Measurements from ENCODE around the gene GRK5.

Gene GRK5

GRCh38 chr10:119191881-119192280 is 15.5 kb upstream of the GRK5 start:
- intact Hi-C loops (cut with DNase I): no loop called here
- DNase-seq: no peak

DNA sequence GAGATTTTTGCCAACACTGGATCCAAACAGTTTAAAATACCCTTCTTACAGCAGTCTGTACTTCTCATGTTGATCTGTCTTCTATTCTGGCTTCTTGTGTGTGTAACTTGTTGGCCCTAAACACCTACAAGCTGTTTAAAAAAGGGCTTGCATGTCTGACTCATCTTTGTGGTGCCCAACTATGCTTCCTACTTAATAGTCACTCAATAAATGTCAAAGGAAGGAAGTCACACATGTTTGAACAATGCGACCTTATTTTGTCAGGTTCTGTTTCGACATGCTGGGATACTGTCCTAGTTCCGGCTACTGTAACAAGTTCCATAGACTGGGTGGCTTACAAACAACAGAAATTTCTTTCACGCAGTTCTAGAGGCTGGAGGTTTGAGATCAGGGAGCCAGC is 9.4 kb upstream of the GRK5 start:
- intact Hi-C loops (cut with DNase I): loop anchor here (2.0 kb wide), 2 partner anchors 219 to 247 kb away; no protein-coding TSS in a partner anchor
- DNase-seq: no peak

GRCh38 chr10:119198438-119198837 is 8.9 kb upstream of the GRK5 start:
- DNase-seq: peak in 2 of 10 donors; percentile 10 to 33
- intact Hi-C loops (cut with DNase I): loop anchor here (2.0 kb wide), 2 partner anchors 218 to 246 kb away; no protein-coding TSS in a partner anchor

- peak in 9 of 10 donors; percentile 40 to 94 (median 64) for DNase-seq
Observed at GRCh38 chr10:119199231-119199992, 8.0 kb upstream of the GRK5 start.

DNA sequence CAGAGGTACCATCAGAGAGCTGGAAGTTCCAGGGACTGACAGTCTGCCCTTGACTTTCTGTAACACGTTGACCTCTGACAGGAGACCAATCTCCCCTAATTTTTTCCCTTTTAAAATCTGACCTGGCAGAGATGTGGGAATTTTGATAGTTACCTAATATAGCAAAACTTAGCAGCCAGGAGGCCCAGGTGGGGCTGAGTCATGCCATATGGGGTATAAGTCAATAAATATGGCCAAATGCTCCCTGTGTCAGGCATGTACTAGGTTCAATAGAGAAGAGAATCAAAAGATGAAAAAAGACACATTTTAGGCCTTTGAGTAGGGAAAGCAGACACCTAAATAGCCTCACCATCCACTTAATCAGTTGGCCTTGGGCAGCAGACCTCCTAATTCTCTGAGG is 6.1 kb upstream of the GRK5 start:
- DNase-seq: no peak
- intact Hi-C loops (cut with DNase I): no loop called here

More at GRCh38 chr10:119199231-119199992, 8.0 kb upstream of the GRK5 start:
- intact Hi-C loops (cut with DNase I): loop anchor here (2.0 kb wide), 2 partner anchors 217 to 245 kb away; no protein-coding TSS in a partner anchor

- intact Hi-C loops (cut with DNase I): no loop called here
- DNase-seq: no peak
Observed at GRCh38 chr10:119203006-119203405, 4.4 kb upstream of the GRK5 start.

DNA sequence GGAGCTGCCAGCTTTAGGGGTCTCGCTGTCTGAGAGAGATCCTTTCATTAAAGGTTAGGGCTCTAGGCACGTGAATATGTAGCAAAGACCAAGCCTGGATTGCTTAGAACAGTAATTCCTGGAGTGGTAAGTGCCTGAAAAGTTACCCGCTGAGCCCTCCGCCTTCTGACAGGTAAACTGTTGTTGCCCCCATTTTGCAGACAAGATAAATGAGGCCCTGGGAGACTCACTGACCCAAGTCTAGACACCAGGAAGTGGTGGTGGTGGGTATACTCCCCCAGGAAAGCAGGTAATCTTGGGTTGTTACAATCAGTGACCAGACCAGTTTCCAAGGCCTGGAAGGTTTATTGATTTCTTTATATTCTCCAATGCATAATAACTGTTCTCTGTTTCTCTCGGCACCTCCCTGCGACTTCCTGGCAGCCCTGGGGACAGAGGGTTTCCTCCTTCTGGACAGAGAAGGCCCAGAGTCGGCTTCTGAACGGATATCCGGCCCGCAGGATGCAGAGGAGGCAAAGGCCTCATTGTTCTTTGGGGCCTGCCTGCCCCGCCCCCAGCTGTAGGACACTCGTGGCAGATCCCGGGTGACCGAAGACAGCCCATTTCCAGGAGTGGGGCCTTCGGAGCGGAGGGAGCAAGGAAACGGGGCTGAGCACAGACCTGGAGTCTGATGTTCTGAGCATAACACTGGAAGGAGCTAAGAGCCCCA is 1.3 kb upstream of the GRK5 start:
- peak in 8 of 10 donors; percentile 20 to 90 (median 44) for DNase-seq
- intact Hi-C loops (cut with DNase I): loop anchor here (2.0 to 5.0 kb wide), 2 partner anchors 39 to 239 kb away; partner anchors contain the start of gene SFXN4

- peak; percentile 38 to 94 (median 48) for DNase-seq
- intact Hi-C loops (cut with DNase I): loop anchor here (2.0 to 5.0 kb wide), 2 partner anchors 39 to 238 kb away; partner anchors contain the start of gene SFXN4
Observed at GRCh38 chr10:119206603-119207365, 587 bp upstream of the GRK5 start.

DNA sequence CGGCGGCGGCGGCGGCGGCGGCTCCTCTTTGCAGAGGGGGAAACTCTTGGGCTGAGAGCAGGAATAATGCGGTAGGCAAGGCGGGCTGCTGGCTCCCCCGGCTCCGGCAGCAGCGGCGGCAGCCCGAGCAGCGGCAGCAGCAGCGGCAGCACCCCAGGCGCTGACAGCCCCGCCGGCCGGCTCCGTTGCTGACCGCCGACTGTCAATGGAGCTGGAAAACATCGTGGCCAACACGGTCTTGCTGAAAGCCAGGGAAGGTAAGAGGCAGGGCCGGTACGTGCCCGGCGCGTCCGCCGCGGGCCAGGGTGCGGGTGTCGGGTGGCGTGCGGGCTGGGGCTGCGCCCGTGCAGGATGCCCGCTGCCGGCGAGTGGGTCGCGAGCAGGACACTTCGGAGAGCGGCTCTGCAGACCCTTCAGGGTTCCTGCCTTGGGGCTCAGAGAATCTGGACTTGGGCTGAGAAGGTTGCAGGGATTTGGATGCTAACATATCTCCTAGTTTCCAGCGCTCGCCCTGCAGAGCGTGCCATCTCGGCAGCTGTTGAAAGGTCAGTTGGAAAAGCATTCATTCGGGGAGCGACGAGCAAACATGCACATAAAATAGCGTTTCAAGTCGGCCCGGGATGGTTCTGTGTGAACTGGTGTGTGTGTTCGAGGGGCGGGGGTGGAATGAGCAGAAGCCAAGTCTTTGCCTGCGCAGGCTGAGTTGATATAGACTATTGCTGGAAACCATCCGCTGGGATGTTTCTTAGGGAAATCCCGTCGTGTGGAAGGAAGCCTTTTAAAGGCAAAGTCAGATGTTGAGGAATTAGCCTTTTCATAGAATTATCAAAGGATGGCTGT is 562 bp downstream of the GRK5 start:
- intact Hi-C loops (cut with DNase I): loop anchor here (2.0 to 5.0 kb wide), 2 partner anchors 41 to 237 kb away; partner anchors contain the start of gene SFXN4
- peak in 9 of 10 donors; percentile 23 to 93 (median 36) for DNase-seq

GRCh38 chr10:119208553-119208940 is 1.2 kb downstream of the GRK5 start:
- no peak for DNase-seq
- intact Hi-C loops (cut with DNase I): loop anchor here (5.0 kb wide), 1 partner anchor 41 kb away; the partner anchor contains the start of gene SFXN4

GRCh38 chr10:119209035-119209735 is 1.8 kb downstream of the GRK5 start:
- DNase-seq: peak in 9 of 10 donors; percentile 22 to 92 (median 65)
- intact Hi-C loops (cut with DNase I): loop anchor here (5.0 kb wide), 1 partner anchor 42 kb away; the partner anchor contains the start of gene SFXN4

DNA sequence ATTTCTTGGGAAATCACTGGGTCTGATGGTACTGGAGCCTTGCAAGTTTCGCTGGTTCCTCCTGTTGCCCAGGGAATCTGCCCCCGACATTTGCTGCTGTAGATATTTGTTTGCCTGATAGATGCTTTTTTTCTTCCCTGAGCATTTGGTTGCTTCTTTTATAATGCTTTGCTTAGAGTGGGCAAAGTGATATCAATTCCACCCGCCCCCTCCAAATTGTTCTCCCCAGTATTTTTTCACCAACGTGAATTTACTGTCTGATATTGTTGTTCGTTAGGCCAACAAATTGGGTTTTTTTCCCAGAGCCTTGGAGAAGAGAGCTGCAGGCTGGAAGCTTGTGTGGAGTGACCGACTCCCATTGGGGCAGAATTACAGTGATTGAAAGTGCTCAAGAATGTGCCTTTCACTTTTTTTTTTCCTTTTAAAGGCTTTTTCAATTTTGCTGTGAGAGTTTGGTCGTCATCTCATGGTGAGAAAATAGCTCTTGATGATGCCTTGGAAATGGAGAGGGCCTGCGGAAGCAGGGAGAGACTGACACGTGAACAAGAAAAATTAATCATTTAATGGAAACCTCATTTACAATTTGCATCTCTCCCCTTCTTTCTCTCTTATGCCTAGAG is 2.5 kb downstream of the GRK5 start:
- intact Hi-C loops (cut with DNase I): loop anchor here (5.0 kb wide), 1 partner anchor 43 kb away; the partner anchor contains the start of gene SFXN4
- DNase-seq: no peak

DNA sequence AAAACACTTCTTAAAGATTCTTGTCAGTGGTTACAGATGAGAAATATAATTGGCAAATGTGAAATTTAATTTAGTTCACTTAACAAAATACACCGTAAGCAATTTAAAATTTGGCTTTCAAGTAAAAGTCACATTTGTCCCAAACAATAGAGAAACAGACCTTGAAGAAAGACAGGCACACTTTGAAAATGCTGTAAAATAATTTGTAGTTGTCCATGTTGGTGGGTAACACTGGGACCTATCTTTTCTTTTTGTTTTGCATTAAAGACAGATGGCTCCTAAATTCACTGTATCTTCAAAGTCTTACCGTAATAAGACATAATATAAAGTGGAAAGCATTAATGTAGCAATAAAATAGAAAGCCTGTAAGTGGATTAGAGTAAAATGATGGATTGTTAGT is 3.3 kb downstream of the GRK5 start:
- no peak for DNase-seq
- intact Hi-C loops (cut with DNase I): no loop called here

DNA sequence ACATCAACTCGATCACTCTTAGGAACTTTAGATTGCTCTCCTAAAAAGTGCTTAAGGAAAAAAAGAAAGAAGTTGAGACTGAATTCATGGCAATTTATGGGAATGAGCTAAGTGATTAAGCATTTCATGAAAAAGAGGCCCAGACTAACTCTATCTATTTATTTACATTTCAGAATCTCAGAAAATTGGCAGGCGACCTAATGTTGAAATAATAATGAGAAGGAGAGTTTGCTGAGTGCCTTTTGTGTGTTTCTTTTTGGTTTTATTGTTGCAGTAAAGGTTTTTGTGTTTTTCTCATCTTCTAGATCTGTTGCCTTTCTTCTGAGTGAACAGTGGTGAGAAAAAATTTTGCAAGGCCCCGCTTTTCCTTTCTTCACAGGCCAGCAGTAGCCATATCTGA is 3.8 kb downstream of the GRK5 start:
- DNase-seq: no peak
- intact Hi-C loops (cut with DNase I): no loop called here

DNA sequence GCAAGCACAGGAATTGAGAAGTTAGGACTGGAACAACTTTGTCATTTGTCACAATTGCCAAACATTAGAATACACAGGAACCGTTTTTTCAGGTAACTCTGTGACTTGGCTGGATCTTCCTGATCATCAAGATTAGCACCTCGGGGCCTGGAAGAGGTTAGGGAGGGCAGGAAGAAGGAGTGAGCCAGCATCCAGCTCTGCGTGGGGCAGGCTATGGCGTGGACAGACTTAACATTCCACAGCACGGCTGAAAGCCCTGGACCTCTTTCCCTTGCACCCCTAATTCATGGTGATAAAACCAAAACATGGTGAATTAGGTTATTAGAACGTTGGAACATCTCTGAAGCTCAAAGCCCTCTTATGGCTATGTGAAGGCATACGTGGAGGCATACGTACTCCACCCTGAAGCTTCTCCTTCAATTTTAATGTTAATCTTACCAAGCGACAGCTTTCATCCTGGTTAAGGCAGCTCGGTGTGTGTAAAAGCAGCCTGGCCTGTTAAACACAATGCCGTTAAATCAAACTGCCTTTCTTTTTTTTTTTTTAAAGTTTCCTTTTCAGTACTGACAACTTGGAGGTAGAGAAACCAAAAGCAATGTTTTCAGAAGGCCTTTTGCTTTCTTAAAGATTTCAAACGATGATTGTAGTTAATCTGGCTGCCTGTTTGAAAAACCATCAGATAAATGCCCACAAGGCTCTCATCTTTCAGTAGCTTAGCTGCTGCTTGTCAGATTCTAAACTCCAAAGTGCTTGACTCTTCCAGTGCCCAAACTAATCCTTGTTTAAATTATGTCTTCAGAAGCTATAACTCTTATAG is 4.5 kb downstream of the GRK5 start:
- intact Hi-C loops (cut with DNase I): no loop called here

GRCh38 chr10:119215371-119215770 is 8.0 kb downstream of the GRK5 start:
- no peak for DNase-seq
- intact Hi-C loops (cut with DNase I): no loop called here

More for the DNA sequence above, 4.5 kb downstream of the GRK5 start:
- no peak for DNase-seq

- intact Hi-C loops (cut with DNase I): no loop called here
- DNase-seq: no peak
Observed at GRCh38 chr10:119216127-119216526, 8.8 kb downstream of the GRK5 start.
